RWPE1 (cell line): ENCODE data around the gene DEFB126.
"Not testable (repeated sequence)": the region's sequence is repeated elsewhere in the genome, so short reads cannot be mapped to it uniquely, and the experiment has no call there.

Experiments used
- CTCF ChIA-PET: fragments of 350-600 bp; sonication (Branson Sonifier 250); formaldehyde crosslinking; extraction: SDS; loops from one replicate; lab custom pipeline; 2021; lab: Yijun Ruan, JAX
- POLR2A ChIA-PET: fragments of 400-600 bp; formaldehyde crosslinking; extraction: SDS; loops from one replicate; lab custom pipeline; 2020; ENCODE audit warnings: antibody characterized with exemption; ENCODE audit not compliant: low non-redundant PET; lab: Yijun Ruan, JAX
- DNase-seq: peaks from one replicate; pipeline ENCODE4 v3.0.0; 2012; ENCODE audit warnings: low spot score
- H3K27ac ChIP-seq: fragments of 450-650 bp; 2 replicates; pipeline ENCODE4 v1.5.1; 2017
- CTCF ChIP-seq: fragments of 450-650 bp; conservative IDR thresholded peaks from 2 replicates; pipeline ENCODE4 v1.5.1; 2017; ENCODE audit warnings: low read depth, mild to moderate bottlenecking

Gene DEFB126

GRCh38 chr20:117518-117917 is 24.9 kb upstream of the DEFB126 start:
- ChIA-PET POLR2A (no interaction called here), CTCF (no interaction called here)
- H3K27ac ChIP-seq, result no peak overlapping the region
- no peak for DNase-seq
- TF ChIP-seq CTCF, result no peak

- H3K27ac ChIP-seq, result peak overlapping the region; percentile 69
- DNase-seq, POLR2A ChIA-PET: not testable (repeated sequence)
- CTCF ChIA-PET, result interaction anchor here (0.6 to 0.7 kb wide), 3 partner anchors 27 to 826 kb away, joined by 3 to 4 read pairs (median 3); partner anchors contain the start of gene DEFB127
Observed at GRCh38 chr20:129786-130323, 12.5 kb upstream of the DEFB126 start.

- CTCF ChIA-PET, result interaction anchor here (0.9 to 1.5 kb wide), 3 partner anchors 8 to 15 kb away, joined by 3 to 4 read pairs (median 3); no protein-coding TSS in a partner anchor
- POLR2A ChIA-PET, result no interaction called here
- TF ChIP-seq CTCF, result peak; percentile 35; the same call in 1 of the 2 replicates
- H3K27ac ChIP-seq, result no peak overlapping the region
- DNase-seq, result no peak
Observed at GRCh38 chr20:137668-138490, 4.5 kb upstream of the DEFB126 start.

GRCh38 chr20:145877-146276 is 3.5 kb downstream of the DEFB126 start:
- ChIA-PET POLR2A (no interaction called here), CTCF (interaction anchor here (0.9 kb wide), 1 partner anchor 8 kb away, joined by 3 read pairs; no protein-coding TSS in a partner anchor)
- no peak overlapping the region for H3K27ac ChIP-seq
- no peak for TF ChIP-seq CTCF
- DNase-seq, result no peak

- POLR2A ChIA-PET, result no interaction called here
- CTCF ChIA-PET, result interaction anchor here (0.5 kb wide), 1 partner anchor 79 kb away, joined by 3 read pairs; no protein-coding TSS in a partner anchor
- DNase-seq, result no peak
- no peak overlapping the region for H3K27ac ChIP-seq
- TF ChIP-seq CTCF, result no peak
Observed at GRCh38 chr20:152131-152530, 9.7 kb downstream of the DEFB126 start.

- no peak within 1 kb of the TSS for H3K27ac ChIP-seq
- DNase-seq, result no peak
- CTCF ChIA-PET, result interaction anchor here (0.5 to 0.6 kb wide), 2 partner anchors 27 to 69 kb away, joined by 3 to 4 read pairs; no protein-coding TSS in a partner anchor
- POLR2A ChIA-PET, result no interaction called here
- no peak for TF ChIP-seq CTCF
Observed at GRCh38 chr20:157154-157553, 14.8 kb downstream of the DEFB126 start, which contains the start of gene DEFB127. Gene DEFB127 (plus strand): TSS chr20:157454. CDS start chr20:157545, 91 bp downstream.
